ENCODE data around the gene CREBBP. TPM values are rescaled to one million over a fixed set of nuclear protein-coding genes. Genes with fewer than 3 reads are reported as not detected.

CREBBP gene
- total RNA-seq, 1 donor, result 28.2 TPM

- peaks cover 24% of the 10 kb centered on the region for H3K36me3 ChIP-seq (ENCODE audit: insufficient read depth, low read length)
- H3K4me1 ChIP-seq (ENCODE audit: insufficient read depth, low read length), result peaks cover 13% of the 10 kb centered on the region
- DNase-seq (ENCODE audit: insufficient read length, low spot score, missing footprints), result no peak
- TF ChIP-seq CTCF (IDR thresholded peaks at IDR 0.05; ENCODE audit: extremely low read depth, low read depth, low read length), result no peak
- peaks cover 82% of the 10 kb centered on the region for H4K20me1 ChIP-seq (ENCODE audit: insufficient read depth, low read length)
- peaks cover 90% of the 10 kb centered on the region for H3K79me2 ChIP-seq (ENCODE audit: insufficient read depth, low read length)
- no peak overlapping the region for H2AFZ ChIP-seq (ENCODE audit: low read length)
- no peak overlapping the region for H3K4me2 ChIP-seq (ENCODE audit: insufficient read depth, low read length)
- H3K27ac ChIP-seq (ENCODE audit: low read depth, low read length), result peak overlapping the region; percentile 23
- no peak overlapping the region for H3K4me3 ChIP-seq (ENCODE audit: insufficient read depth, low read length)
- H3K9me3 ChIP-seq (ENCODE audit: low read depth, low read length), result no peaks in the 10 kb centered on the region
- H3K27me3 ChIP-seq (ENCODE audit: insufficient read depth, low read length), result no peaks in the 10 kb centered on the region
Observed at GRCh38 chr16:3850544-3850899, 30.0 kb downstream of the CREBBP start.

- Histone ChIP-seq H4K20me1 (ENCODE audit: insufficient read depth, low read length) (peaks cover 82% of the 10 kb centered on the region), H3K27ac (ENCODE audit: low read depth, low read length) (peak overlapping the region; percentile 50), H3K4me1 (ENCODE audit: insufficient read depth, low read length) (peaks cover 13% of the 10 kb centered on the region)
Observed at GRCh38 chr16:3849751-3850543, 30.6 kb downstream of the CREBBP start.

GRCh38 chr16:3846595-3847091 lies 33.9 kb downstream of the CREBBP start:
- Histone ChIP-seq H3K36me3 (ENCODE audit: insufficient read depth, low read length) (peaks cover 24% of the 10 kb centered on the region), H3K9me3 (ENCODE audit: low read depth, low read length) (no peaks in the 10 kb centered on the region), H3K27me3 (ENCODE audit: insufficient read depth, low read length) (no peaks in the 10 kb centered on the region), H2AFZ (ENCODE audit: low read length) (no peak overlapping the region), H3K27ac (ENCODE audit: low read depth, low read length) (no peak overlapping the region), H4K20me1 (ENCODE audit: insufficient read depth, low read length) (peaks cover 72% of the 10 kb centered on the region), H3K4me1 (ENCODE audit: insufficient read depth, low read length) (peaks cover 13% of the 10 kb centered on the region), H3K79me2 (ENCODE audit: insufficient read depth, low read length) (peaks cover 90% of the 10 kb centered on the region), H3K4me2 (ENCODE audit: insufficient read depth, low read length) (no peak overlapping the region), H3K4me3 (ENCODE audit: insufficient read depth, low read length) (no peak overlapping the region)
- TF ChIP-seq CTCF (IDR thresholded peaks at IDR 0.05; ENCODE audit: extremely low read depth, low read depth, low read length), result no peak
- DNase-seq (ENCODE audit: insufficient read length, low spot score, missing footprints), result no peak

More at GRCh38 chr16:3849751-3850543, 30.6 kb downstream of the CREBBP start:
- H3K9me3 ChIP-seq (ENCODE audit: low read depth, low read length), result no peaks in the 10 kb centered on the region
- no peak overlapping the region for H3K4me3 ChIP-seq (ENCODE audit: insufficient read depth, low read length)
- TF ChIP-seq CTCF (IDR thresholded peaks at IDR 0.05; ENCODE audit: extremely low read depth, low read depth, low read length), result no peak
- no peak overlapping the region for H3K4me2 ChIP-seq (ENCODE audit: insufficient read depth, low read length)
- H3K36me3 ChIP-seq (ENCODE audit: insufficient read depth, low read length), result peaks cover 24% of the 10 kb centered on the region
- H3K27me3 ChIP-seq (ENCODE audit: insufficient read depth, low read length), result no peaks in the 10 kb centered on the region
- H2AFZ ChIP-seq (ENCODE audit: low read length), result no peak overlapping the region
- peaks cover 90% of the 10 kb centered on the region for H3K79me2 ChIP-seq (ENCODE audit: insufficient read depth, low read length)
- no peak for DNase-seq (ENCODE audit: insufficient read length, low spot score, missing footprints)

GRCh38 chr16:3846087-3846486 lies 34.4 kb downstream of the CREBBP start:
- H3K27me3 ChIP-seq (ENCODE audit: insufficient read depth, low read length), result no peaks in the 10 kb centered on the region
- H3K4me2 ChIP-seq (ENCODE audit: insufficient read depth, low read length), result no peak overlapping the region
- peaks cover 92% of the 10 kb centered on the region for H3K79me2 ChIP-seq (ENCODE audit: insufficient read depth, low read length)
- H3K4me3 ChIP-seq (ENCODE audit: insufficient read depth, low read length), result no peak overlapping the region
- no peak for TF ChIP-seq CTCF (IDR thresholded peaks at IDR 0.05; ENCODE audit: extremely low read depth, low read depth, low read length)
- no peak overlapping the region for H2AFZ ChIP-seq (ENCODE audit: low read length)
- no peak for DNase-seq (ENCODE audit: insufficient read length, low spot score, missing footprints)
- H4K20me1 ChIP-seq (ENCODE audit: insufficient read depth, low read length), result peaks cover 77% of the 10 kb centered on the region
- peaks cover 13% of the 10 kb centered on the region for H3K4me1 ChIP-seq (ENCODE audit: insufficient read depth, low read length)
- H3K27ac ChIP-seq (ENCODE audit: low read depth, low read length), result no peak overlapping the region
- H3K9me3 ChIP-seq (ENCODE audit: low read depth, low read length), result no peaks in the 10 kb centered on the region
- H3K36me3 ChIP-seq (ENCODE audit: insufficient read depth, low read length), result peaks cover 24% of the 10 kb centered on the region

Data from osteoblast (primary cell).